ENCODE data around the gene CHST12. TPM values are rescaled to one million over a fixed set of nuclear protein-coding genes. Genes with fewer than 3 reads are reported as not detected.

Gene CHST12
- total RNA-seq, 2 donors from 2014 or later: 14.5 to 18.5 TPM

GRCh38 chr7:2417981-2418481 is 14.6 kb downstream of the CHST12 start:
- no peak overlapping the region for H3K4me3 ChIP-seq (ENCODE audit: low read length)
- peaks cover 6% of the 10 kb centered on the region for H3K36me3 ChIP-seq (ENCODE audit: control insufficient read depth, insufficient read depth, low read length)
- DNase-seq: no peak
- no peaks in the 10 kb centered on the region for H3K9me3 ChIP-seq (ENCODE audit: control insufficient read depth, low read length)
- no peaks in the 10 kb centered on the region for H3K4me1 ChIP-seq (ENCODE audit: control insufficient read depth, insufficient read depth, low read length)
- Mint-ChIP-seq H3K27me3 (ENCODE audit: insufficient read depth) (no peaks in the 10 kb centered on the region), H3K36me3 (ENCODE audit: low read depth) (peaks cover 7% of the 10 kb centered on the region), H3K9me3 (no peaks in the 10 kb centered on the region), H3K4me3 (no peak overlapping the region), H3K4me1 (no peaks in the 10 kb centered on the region), H3K27ac (peak overlapping the region; percentile 21)
- no peak overlapping the region for H3K9ac ChIP-seq (ENCODE audit: extremely low read depth, low read length, poor library complexity, severe bottlenecking)
- no peak overlapping the region for H3K27ac ChIP-seq (ENCODE audit: low read depth, low read length)
- H3K27me3 ChIP-seq (ENCODE audit: control insufficient read depth, insufficient read depth, low read length, poor library complexity, severe bottlenecking): no peaks in the 10 kb centered on the region
- TF ChIP-seq, protein P1, sequence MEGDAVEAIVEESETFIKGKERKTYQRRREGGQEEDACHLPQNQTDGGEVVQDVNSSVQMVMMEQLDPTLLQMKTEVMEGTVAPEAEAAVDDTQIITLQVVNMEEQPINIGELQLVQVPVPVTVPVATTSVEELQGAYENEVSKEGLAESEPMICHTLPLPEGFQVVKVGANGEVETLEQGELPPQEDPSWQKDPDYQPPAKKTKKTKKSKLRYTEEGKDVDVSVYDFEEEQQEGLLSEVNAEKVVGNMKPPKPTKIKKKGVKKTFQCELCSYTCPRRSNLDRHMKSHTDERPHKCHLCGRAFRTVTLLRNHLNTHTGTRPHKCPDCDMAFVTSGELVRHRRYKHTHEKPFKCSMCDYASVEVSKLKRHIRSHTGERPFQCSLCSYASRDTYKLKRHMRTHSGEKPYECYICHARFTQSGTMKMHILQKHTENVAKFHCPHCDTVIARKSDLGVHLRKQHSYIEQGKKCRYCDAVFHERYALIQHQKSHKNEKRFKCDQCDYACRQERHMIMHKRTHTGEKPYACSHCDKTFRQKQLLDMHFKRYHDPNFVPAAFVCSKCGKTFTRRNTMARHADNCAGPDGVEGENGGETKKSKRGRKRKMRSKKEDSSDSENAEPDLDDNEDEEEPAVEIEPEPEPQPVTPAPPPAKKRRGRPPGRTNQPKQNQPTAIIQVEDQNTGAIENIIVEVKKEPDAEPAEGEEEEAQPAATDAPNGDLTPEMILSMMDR (conservative IDR thresholded peaks at IDR 0.05): no peak
- 93 to 96% methylated on average over 15 of the region's 15 CpGs for WGBS, 2 experiments (ENCODE audit: insufficient coverage in 1 of 2, insufficient read length in 1 of 2)

DNA sequence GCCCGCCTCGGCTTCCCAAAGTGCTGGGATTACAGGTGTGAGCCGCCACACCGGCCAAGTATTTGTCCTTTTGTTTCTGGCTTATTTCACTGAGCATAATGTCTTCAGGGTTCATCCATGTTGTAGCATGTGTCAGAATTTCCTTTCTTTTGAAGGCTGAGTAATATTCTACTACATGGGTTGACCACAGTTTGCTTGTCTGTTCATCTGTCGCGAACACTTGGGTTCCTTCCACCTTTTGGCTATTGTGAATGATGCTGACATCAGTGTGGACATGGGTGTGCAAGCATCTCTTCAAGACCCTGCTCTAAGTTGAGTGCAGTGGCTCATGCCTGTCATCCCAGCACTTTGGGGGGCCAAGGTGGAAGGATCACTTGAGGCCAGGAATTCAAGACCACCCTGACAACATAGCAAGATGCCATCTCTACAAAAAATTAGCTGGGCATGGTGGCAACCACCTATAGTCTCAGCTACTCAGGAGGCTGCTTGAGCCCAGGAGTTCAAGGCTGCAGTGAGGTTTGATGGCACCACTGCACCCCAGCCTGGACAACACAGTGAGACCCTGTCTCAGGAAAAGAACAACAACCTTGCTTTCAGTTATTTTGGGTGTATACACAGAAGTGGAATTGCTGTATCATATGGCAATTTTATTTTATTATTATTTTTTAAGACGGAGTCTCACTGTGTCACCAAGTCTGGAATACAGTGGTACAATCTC is 17.0 kb downstream of the CHST12 start:
- Histone ChIP-seq H3K36me3 (ENCODE audit: control insufficient read depth, insufficient read depth, low read length) (peaks cover 6% of the 10 kb centered on the region), H3K4me1 (ENCODE audit: control insufficient read depth, insufficient read depth, low read length) (no peaks in the 10 kb centered on the region), H3K9ac (ENCODE audit: extremely low read depth, low read length, poor library complexity, severe bottlenecking) (no peak overlapping the region), H3K4me3 (ENCODE audit: low read length) (no peak overlapping the region), H3K27me3 (ENCODE audit: control insufficient read depth, insufficient read depth, low read length, poor library complexity, severe bottlenecking) (no peaks in the 10 kb centered on the region), H3K9me3 (ENCODE audit: control insufficient read depth, low read length) (no peaks in the 10 kb centered on the region), H3K27ac (ENCODE audit: low read depth, low read length) (no peak overlapping the region)
- H3K27me3 Mint-ChIP-seq (ENCODE audit: insufficient read depth): no peaks in the 10 kb centered on the region
- TF ChIP-seq, protein P1 (conservative IDR thresholded peaks at IDR 0.05): no peak
- no peak overlapping the region for H3K27ac Mint-ChIP-seq
- H3K4me3 Mint-ChIP-seq: no peak overlapping the region
- peaks cover 3% of the 10 kb centered on the region for H3K36me3 Mint-ChIP-seq (ENCODE audit: low read depth)
- WGBS, 2 experiments (ENCODE audit: insufficient coverage in 1 of 2, insufficient read length in 1 of 2): 95 to 100% methylated on average over 6 to 7 of the region's 7 CpGs
- H3K4me1 Mint-ChIP-seq: no peaks in the 10 kb centered on the region
- H3K9me3 Mint-ChIP-seq: no peaks in the 10 kb centered on the region
- DNase-seq: no peak

GRCh38 chr7:2421943-2422310 is 18.5 kb downstream of the CHST12 start:
- H3K27me3 ChIP-seq (ENCODE audit: control insufficient read depth, insufficient read depth, low read length, poor library complexity, severe bottlenecking): no peaks in the 10 kb centered on the region
- no peaks in the 10 kb centered on the region for H3K27me3 Mint-ChIP-seq (ENCODE audit: insufficient read depth)
- H3K27ac Mint-ChIP-seq: peak overlapping the region; percentile 30
- H3K9me3 ChIP-seq (ENCODE audit: control insufficient read depth, low read length): no peaks in the 10 kb centered on the region
- TF ChIP-seq, protein P1 (conservative IDR thresholded peaks at IDR 0.05): no peak
- 92 to 93% methylated on average over 8 to 9 of the region's 9 CpGs for WGBS, 2 experiments (ENCODE audit: insufficient coverage in 1 of 2, insufficient read length in 1 of 2)
- H3K4me1 ChIP-seq (ENCODE audit: control insufficient read depth, insufficient read depth, low read length): no peaks in the 10 kb centered on the region
- no peak overlapping the region for H3K4me3 ChIP-seq (ENCODE audit: low read length)
- no peaks in the 10 kb centered on the region for H3K9me3 Mint-ChIP-seq
- no peak for DNase-seq
- H3K27ac ChIP-seq (ENCODE audit: low read depth, low read length): no peak overlapping the region
- no peak overlapping the region for H3K4me3 Mint-ChIP-seq
- peaks cover 2% of the 10 kb centered on the region for H3K4me1 Mint-ChIP-seq
- no peak overlapping the region for H3K9ac ChIP-seq (ENCODE audit: extremely low read depth, low read length, poor library complexity, severe bottlenecking)
- H3K36me3 Mint-ChIP-seq (ENCODE audit: low read depth): peaks cover 3% of the 10 kb centered on the region
- no peaks in the 10 kb centered on the region for H3K36me3 ChIP-seq (ENCODE audit: control insufficient read depth, insufficient read depth, low read length)
